Mammary epithelial cell (primary cell): ENCODE data around the gene CRELD2.

ENCODE experiments used
- EZH2 ChIP-seq: IDR thresholded peaks from 2 replicates; pipeline ENCODE4 v1.6.1; 2012; ENCODE audit warnings: low read length, inconsistent platforms, borderline replicate concordance
- TF ChIP-seq, protein P1 (sequence below), 2 donors: IDR thresholded peaks in 1 of 2; conservative IDR thresholded peaks in 1 of 2; 2 replicates each; pipeline ENCODE4 v1.5.1; 2011 to 2012; ENCODE audit warnings: inconsistent platforms in 2 of 2, low read length in 2 of 2, mild to moderate bottlenecking in 2 of 2, control low read depth in 1 of 2, low read depth in 1 of 2; ENCODE audit not compliant: insufficient read depth in 1 of 2; ENCODE audit errors: extremely low read depth in 1 of 2

- TF ChIP-seq, protein P1, sequence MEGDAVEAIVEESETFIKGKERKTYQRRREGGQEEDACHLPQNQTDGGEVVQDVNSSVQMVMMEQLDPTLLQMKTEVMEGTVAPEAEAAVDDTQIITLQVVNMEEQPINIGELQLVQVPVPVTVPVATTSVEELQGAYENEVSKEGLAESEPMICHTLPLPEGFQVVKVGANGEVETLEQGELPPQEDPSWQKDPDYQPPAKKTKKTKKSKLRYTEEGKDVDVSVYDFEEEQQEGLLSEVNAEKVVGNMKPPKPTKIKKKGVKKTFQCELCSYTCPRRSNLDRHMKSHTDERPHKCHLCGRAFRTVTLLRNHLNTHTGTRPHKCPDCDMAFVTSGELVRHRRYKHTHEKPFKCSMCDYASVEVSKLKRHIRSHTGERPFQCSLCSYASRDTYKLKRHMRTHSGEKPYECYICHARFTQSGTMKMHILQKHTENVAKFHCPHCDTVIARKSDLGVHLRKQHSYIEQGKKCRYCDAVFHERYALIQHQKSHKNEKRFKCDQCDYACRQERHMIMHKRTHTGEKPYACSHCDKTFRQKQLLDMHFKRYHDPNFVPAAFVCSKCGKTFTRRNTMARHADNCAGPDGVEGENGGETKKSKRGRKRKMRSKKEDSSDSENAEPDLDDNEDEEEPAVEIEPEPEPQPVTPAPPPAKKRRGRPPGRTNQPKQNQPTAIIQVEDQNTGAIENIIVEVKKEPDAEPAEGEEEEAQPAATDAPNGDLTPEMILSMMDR (conservative IDR thresholded peaks at IDR 0.05 in 1 of 2, IDR thresholded peaks at IDR 0.05 in 1 of 2; ENCODE audit: extremely low read depth in 1 of 2, insufficient read depth in 1 of 2, low read depth in 1 of 2, low read length in 2 of 2), result no peak
- no peak for TF ChIP-seq EZH2
These were observed 39.5 kb downstream of the CRELD2 start for GRCh38 chr22:49957826-49958365.
